ENCODE measurements around the gene DYNC1H1.
"Not testable (repeated sequence)": the region's sequence is repeated elsewhere in the genome, so short reads cannot be mapped to it uniquely, and the experiment has no call there.

The DYNC1H1 gene

DNA sequence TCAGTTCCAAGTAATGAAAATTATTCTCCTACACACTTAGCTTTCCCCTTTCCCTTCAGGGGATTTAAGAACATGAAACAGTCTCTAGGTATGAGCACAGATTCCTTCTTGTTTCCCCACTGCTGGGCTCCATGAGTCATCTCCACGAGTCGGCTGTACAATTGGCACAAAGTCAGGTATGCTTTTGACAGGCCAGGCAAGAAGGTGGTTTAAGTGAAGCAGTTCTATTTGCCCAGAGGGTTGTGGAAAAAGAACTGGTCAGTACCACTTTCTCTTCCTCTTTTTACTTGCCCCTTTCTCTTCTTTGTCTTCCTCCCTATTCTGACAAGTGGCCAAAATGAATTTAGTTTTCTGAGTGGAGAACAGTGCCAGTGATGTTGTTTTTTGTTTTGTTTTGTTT lies 16.3 kb downstream of the DYNC1H1 start:
- Mint-ChIP-seq H3K4me1 (ENCODE audit: low read depth) (peaks cover 9% of the 10 kb centered on the region), H3K4me3 (no peak overlapping the region), H3K9me3 (no peaks in the 10 kb centered on the region), H3K27ac (no peak overlapping the region), H3K27me3 (ENCODE audit: low read depth) (no peaks in the 10 kb centered on the region), H3K36me3 (ENCODE audit: low read depth) (peaks cover 49% of the 10 kb centered on the region)
- DNase-seq (ENCODE audit: low spot score) = no peak

DNA sequence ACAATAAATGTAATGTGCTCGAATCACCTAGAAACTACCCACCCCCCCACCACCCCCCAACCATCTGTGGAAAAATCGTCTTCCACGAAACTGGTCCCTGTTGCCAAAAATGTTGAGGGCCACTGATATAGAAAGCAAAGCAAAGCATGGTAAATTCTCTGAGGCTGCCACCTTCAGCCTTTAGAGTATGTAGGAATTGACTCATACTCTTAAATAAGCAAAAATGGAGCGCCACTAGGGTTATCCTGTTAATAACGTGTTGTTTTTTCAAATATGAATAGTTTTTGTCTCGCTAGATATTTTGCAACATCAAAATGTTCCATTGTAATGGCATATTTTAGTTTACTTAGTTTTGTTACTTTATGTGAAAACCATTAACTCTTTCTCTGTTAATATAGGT lies 18.2 kb downstream of the DYNC1H1 start:
- DNase-seq (ENCODE audit: low spot score) = no peak
- H3K9me3 Mint-ChIP-seq = no peaks in the 10 kb centered on the region

DNA sequence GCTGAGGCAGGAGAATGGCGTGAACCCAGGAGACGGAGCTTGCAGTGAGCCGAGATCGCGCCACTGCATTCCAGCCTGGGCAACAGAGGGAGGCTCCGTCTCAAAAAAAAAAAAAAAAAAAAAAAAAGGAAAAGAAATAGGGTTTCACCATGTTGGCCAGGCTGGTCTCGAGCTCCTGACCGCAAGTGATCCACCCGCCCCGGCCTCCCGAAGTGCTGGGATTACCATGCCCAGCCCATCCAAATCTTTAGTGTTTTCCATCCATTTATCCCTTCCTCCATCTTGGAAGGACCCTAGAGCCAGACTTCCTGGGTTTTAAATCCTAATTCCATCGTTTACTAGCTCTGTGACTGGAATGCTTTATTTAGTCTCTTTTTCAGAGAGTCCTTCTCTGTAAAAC lies 20.5 kb downstream of the DYNC1H1 start:
- peaks cover 17% of the 10 kb centered on the region for H3K4me1 Mint-ChIP-seq (ENCODE audit: low read depth)
- H3K4me3 Mint-ChIP-seq; H3K27ac Mint-ChIP-seq; H3K27me3 Mint-ChIP-seq (ENCODE audit: low read depth); H3K9me3 Mint-ChIP-seq; DNase-seq (ENCODE audit: low spot score): not testable (repeated sequence)
- peaks cover 68% of the 10 kb centered on the region for H3K36me3 Mint-ChIP-seq (ENCODE audit: low read depth)

More for the DNA sequence above, 18.2 kb downstream of the DYNC1H1 start:
- Mint-ChIP-seq H3K4me3 (no peak overlapping the region), H3K27me3 (ENCODE audit: low read depth) (no peaks in the 10 kb centered on the region), H3K36me3 (ENCODE audit: low read depth) (peaks cover 62% of the 10 kb centered on the region), H3K4me1 (ENCODE audit: low read depth) (peaks cover 10% of the 10 kb centered on the region), H3K27ac (no peak overlapping the region)

DNA sequence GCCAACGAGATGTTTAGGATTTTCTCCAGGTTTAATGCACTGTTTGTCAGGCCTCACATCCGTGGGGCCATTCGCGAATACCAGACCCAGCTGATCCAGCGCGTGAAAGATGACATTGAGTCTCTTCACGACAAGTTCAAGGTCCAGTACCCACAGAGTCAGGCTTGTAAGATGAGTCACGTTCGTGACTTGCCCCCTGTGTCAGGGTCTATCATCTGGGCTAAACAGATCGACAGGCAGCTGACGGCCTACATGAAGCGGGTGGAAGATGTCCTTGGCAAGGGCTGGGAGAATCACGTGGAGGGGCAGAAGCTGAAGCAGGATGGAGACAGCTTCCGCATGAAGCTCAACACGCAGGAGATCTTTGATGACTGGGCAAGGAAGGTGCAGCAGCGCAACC lies 21.6 kb downstream of the DYNC1H1 start:
- H3K27ac Mint-ChIP-seq = no peak overlapping the region
- H3K9me3 Mint-ChIP-seq = no peaks in the 10 kb centered on the region
- no peaks in the 10 kb centered on the region for H3K27me3 Mint-ChIP-seq (ENCODE audit: low read depth)
- peaks cover 67% of the 10 kb centered on the region for H3K36me3 Mint-ChIP-seq (ENCODE audit: low read depth)
- DNase-seq (ENCODE audit: low spot score) = no peak
- peaks cover 21% of the 10 kb centered on the region for H3K4me1 Mint-ChIP-seq (ENCODE audit: low read depth)
- no peak overlapping the region for H3K4me3 Mint-ChIP-seq

DNA sequence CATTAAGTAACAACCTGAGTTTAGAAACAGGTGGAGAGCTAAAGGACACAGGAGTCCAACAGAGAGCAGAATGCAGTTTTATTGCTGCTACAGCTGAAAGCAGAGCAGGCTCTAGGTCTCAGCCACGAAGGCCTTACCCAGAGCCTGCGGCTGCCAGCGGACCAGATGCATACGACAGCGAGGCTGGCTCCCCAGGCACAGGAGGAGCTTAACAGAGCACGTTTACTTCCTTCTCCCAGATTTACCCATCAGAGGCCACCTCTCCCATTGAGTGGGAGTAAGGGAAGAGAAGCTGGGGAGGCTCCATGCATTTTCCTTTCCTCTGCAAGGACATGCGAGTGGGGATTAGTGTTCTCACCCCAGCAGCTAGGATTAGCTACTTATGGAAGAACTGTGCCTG lies 22.6 kb downstream of the DYNC1H1 start:
- peaks cover 26% of the 10 kb centered on the region for H3K4me1 Mint-ChIP-seq (ENCODE audit: low read depth)
- peaks cover 70% of the 10 kb centered on the region for H3K36me3 Mint-ChIP-seq (ENCODE audit: low read depth)

DNA sequence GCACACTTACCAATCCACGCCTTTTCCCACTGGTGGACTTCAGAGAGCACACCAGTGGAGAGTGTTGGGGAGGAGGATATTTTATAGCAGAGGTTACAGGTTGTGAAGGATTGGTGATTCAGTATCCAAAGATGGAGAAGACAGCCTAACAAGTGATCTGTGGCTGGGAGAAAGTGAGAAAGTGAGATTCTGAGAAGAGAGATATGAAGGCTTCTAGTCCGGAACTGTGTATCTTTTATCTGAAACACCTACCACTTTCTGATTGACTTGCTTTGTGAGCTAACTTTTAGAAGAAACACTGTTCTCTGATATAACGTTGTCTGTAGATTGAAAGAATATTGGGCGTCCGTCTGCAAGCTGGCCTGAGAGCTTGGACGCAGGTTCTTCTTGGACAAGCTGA lies 24.0 kb downstream of the DYNC1H1 start:
- H3K36me3 Mint-ChIP-seq (ENCODE audit: low read depth) = peaks cover 74% of the 10 kb centered on the region
- H3K27ac Mint-ChIP-seq = no peak overlapping the region
- H3K4me1 Mint-ChIP-seq (ENCODE audit: low read depth) = peaks cover 23% of the 10 kb centered on the region
- DNase-seq (ENCODE audit: low spot score) = no peak
- peak overlapping the region; percentile 1 for H3K4me3 Mint-ChIP-seq
- H3K27me3 Mint-ChIP-seq (ENCODE audit: low read depth) = no peaks in the 10 kb centered on the region
- no peaks in the 10 kb centered on the region for H3K9me3 Mint-ChIP-seq

More for the DNA sequence above, 22.6 kb downstream of the DYNC1H1 start:
- Mint-ChIP-seq H3K27ac (no peak overlapping the region), H3K9me3 (no peaks in the 10 kb centered on the region), H3K4me3 (no peak overlapping the region), H3K27me3 (ENCODE audit: low read depth) (no peaks in the 10 kb centered on the region)
- DNase-seq (ENCODE audit: low spot score) = no peak

DNA sequence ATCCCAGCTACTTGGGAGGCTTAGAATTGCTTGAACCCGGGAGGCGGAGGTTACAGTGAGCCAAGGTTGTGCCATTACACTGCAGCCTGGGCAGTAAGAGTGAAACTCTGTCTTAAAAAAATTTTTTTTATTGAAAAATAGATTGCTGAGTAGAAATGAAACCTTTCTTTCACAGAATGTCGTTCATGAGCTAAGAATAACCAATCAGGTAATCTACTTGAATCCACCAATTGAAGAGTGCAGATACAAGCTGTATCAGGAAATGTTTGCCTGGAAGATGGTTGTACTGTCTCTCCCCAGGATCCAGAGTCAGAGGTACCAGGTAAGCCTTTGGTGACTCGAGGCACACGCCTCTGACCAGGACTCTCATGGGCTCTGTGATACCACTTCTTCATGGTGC lies 27.0 kb downstream of the DYNC1H1 start:
- no peak for DNase-seq (ENCODE audit: low spot score)
- Mint-ChIP-seq H3K36me3 (ENCODE audit: low read depth) (peaks cover 77% of the 10 kb centered on the region), H3K27me3 (ENCODE audit: low read depth) (no peaks in the 10 kb centered on the region), H3K4me1 (ENCODE audit: low read depth) (peaks cover 22% of the 10 kb centered on the region), H3K27ac (peak overlapping the region; percentile 24), H3K4me3 (no peak overlapping the region), H3K9me3 (no peaks in the 10 kb centered on the region)

DNA sequence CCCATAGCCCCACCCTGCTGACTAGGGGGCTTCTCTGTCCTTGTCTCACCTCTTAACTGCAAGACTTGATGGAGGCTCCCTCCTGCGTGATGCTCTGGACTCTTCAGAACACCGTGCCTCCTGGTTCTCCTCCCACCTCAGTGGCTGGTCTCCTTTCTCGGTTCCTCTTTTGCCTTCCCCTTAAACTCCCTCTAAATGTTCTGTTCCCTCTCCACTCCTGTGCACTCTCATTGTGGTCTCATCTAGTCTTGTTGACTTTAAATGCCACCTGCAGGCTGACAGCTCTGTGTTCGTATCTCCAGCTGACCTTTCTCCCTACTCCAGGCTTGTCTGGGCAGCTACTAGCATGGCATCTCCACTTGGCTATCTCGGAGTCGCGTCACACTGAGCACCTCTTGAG lies 28.3 kb downstream of the DYNC1H1 start:
- no peak overlapping the region for H3K4me3 Mint-ChIP-seq
- no peaks in the 10 kb centered on the region for H3K9me3 Mint-ChIP-seq
- no peak for DNase-seq (ENCODE audit: low spot score)
- no peak overlapping the region for H3K27ac Mint-ChIP-seq
- H3K36me3 Mint-ChIP-seq (ENCODE audit: low read depth) = peaks cover 75% of the 10 kb centered on the region
- no peaks in the 10 kb centered on the region for H3K27me3 Mint-ChIP-seq (ENCODE audit: low read depth)
- H3K4me1 Mint-ChIP-seq (ENCODE audit: low read depth) = peaks cover 22% of the 10 kb centered on the region

DNA sequence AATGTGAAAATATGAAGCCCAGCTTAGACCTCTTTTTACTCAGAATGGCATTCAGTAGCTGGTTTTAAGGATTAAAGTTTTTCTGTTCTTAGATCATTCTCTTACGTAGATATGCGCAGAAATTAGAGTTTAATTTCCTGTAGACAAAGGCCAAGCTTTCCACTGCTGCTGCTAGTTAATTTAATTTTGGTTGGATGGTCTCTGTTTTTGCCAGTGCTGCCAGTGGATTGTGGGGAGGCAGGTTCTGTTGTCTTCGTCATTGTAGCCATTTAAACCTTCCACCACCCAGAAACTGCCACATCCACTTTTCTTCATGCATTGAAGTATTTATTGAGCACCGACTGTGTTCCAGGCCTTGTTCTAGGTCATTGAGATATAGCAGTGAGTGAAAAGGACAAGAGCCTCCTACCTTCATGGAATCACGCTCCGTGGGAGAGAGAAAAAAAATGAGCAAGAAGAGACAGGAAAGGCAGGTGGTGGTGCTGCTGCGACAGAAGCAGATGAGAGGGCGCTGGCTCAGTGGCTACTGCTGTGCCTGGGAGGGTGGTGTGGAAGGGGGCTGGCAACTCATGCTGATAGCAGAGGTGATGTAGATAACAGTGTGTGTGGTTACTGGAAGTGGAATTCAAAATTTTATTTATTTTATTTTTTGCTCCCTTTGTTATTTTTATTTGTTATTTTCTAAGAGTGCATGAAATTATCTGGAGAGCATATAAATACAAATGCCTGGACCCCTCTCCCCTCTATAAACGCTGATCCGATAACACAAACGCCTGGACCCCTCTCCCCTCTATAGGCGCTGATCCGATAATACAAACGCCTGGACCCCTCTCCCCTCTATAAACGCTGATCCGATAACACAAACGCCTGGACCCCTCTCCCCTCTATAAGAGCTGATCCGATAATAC lies 33.3 kb downstream of the DYNC1H1 start:
- Mint-ChIP-seq H3K27ac (no peak overlapping the region), H3K4me1 (ENCODE audit: low read depth) (peaks cover 2% of the 10 kb centered on the region), H3K4me3 (no peak overlapping the region), H3K36me3 (ENCODE audit: low read depth) (peaks cover 66% of the 10 kb centered on the region), H3K27me3 (ENCODE audit: low read depth) (no peaks in the 10 kb centered on the region), H3K9me3 (no peaks in the 10 kb centered on the region)
- DNase-seq (ENCODE audit: low spot score) = no peak

DNA sequence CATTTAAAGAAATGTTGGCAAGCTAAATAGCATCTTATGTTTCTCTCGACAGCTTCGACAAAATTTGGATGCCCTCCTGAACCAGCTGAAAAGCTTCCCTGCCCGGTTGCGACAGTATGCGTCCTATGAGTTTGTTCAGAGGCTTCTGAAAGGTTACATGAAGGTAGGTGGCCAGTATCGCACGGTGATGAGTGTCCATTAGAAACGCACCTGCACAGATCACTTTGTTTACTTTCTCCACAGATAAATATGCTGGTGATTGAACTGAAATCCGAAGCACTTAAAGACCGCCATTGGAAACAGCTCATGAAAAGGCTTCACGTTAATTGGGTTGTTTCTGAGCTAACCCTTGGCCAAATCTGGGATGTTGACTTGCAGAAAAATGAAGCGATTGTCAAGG lies 36.5 kb downstream of the DYNC1H1 start:
- peaks cover 64% of the 10 kb centered on the region for H3K36me3 Mint-ChIP-seq (ENCODE audit: low read depth)
- H3K4me3 Mint-ChIP-seq = no peak overlapping the region
- no peaks in the 10 kb centered on the region for H3K9me3 Mint-ChIP-seq
- DNase-seq (ENCODE audit: low spot score) = no peak
- H3K27ac Mint-ChIP-seq = no peak overlapping the region
- no peaks in the 10 kb centered on the region for H3K4me1 Mint-ChIP-seq (ENCODE audit: low read depth)
- no peaks in the 10 kb centered on the region for H3K27me3 Mint-ChIP-seq (ENCODE audit: low read depth)

DNA sequence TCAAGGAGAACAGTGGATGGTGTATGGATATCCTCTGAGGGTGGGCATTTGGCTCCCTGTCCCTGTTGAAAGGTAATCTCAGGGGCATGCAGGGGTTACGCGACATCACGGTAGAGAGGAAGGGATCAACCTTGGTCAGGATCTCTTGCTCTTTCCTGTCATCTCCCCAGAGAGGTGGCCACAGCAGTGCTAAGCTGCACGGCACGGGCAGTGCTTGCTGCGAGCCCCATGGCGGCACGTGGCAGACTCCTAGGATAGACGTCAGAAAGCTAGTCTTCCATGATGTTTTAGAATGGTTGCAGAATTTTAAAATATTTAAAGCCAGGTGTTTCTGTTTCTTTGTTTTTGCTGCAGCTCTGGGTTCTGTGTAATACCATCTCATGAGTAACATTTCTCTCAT lies 41.0 kb downstream of the DYNC1H1 start:
- no peaks in the 10 kb centered on the region for H3K27me3 Mint-ChIP-seq (ENCODE audit: low read depth)
- DNase-seq (ENCODE audit: low spot score) = no peak
- no peak overlapping the region for H3K27ac Mint-ChIP-seq
- no peaks in the 10 kb centered on the region for H3K4me1 Mint-ChIP-seq (ENCODE audit: low read depth)
- no peak overlapping the region for H3K4me3 Mint-ChIP-seq
- peaks cover 77% of the 10 kb centered on the region for H3K36me3 Mint-ChIP-seq (ENCODE audit: low read depth)
- no peaks in the 10 kb centered on the region for H3K9me3 Mint-ChIP-seq

DNA sequence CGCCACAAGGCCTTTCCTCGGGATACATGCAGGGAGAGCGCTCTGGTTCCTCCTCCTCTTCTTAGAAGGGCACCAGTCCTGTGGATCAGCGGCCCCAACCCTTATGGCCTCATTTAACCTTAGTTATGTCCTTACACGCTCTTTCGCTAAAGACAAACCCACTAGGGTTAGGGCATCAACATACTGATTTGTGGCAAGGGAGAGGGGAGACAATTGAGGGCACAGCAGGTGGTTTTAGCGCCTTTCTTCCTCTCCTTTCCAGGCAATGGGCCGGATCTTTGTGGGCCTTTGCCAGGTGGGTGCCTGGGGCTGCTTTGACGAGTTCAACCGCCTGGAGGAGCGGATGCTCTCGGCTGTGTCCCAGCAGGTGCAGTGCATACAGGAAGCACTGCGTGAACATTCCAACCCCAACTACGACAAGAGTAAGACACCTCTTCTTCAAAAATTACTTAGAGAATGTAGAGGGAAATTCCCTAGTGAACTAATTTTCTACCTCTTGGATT lies 43.6 kb downstream of the DYNC1H1 start:
- DNase-seq (ENCODE audit: low spot score) = no peak
- no peak overlapping the region for H3K4me3 Mint-ChIP-seq
- H3K9me3 Mint-ChIP-seq = no peaks in the 10 kb centered on the region
- H3K27ac Mint-ChIP-seq = no peak overlapping the region
- H3K36me3 Mint-ChIP-seq (ENCODE audit: low read depth) = peaks cover 80% of the 10 kb centered on the region
- H3K4me1 Mint-ChIP-seq (ENCODE audit: low read depth) = no peaks in the 10 kb centered on the region
- no peaks in the 10 kb centered on the region for H3K27me3 Mint-ChIP-seq (ENCODE audit: low read depth)

DNA sequence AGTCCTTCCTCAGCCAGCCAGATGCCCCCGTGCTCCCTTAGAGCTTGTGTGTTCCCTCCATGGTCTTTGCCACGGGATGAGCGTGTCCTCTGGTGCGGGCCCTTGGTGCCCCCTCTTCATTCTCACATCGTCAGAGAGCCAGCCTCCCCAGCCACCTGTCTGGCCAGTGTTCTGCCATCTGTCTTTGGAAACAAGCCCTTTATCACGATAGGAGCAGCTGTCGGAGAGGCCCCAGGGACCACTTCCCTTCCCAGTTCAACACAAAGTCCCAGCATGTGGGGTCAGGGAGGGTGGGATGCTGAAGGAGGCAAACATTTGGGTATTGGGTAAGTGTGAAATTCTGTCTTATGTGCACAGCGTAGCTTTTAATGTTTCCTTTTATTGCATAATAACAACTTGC lies 44.5 kb downstream of the DYNC1H1 start:
- no peak for DNase-seq (ENCODE audit: low spot score)
- Mint-ChIP-seq H3K4me3 (no peak overlapping the region), H3K27ac (no peak overlapping the region), H3K4me1 (ENCODE audit: low read depth) (no peaks in the 10 kb centered on the region), H3K9me3 (no peaks in the 10 kb centered on the region), H3K27me3 (ENCODE audit: low read depth) (no peaks in the 10 kb centered on the region), H3K36me3 (ENCODE audit: low read depth) (peaks cover 84% of the 10 kb centered on the region)

DNA sequence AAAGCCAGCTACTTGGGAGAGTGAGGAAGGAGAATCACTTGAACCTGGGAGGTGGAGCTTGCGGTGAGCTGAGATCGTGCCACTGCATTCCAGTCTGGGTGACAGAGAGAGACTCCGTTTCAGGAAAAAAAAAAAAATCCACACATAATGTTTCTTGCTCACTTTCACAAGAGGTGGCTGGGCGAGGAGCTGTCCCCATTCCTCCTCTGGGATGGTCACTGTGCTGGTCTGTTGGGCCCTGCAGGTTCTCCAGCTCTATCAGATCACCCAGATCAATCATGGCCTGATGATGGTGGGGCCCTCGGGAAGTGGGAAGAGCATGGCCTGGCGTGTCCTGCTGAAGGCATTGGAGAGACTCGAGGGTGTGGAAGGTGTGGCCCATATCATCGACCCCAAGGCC lies 47.3 kb downstream of the DYNC1H1 start:
- Mint-ChIP-seq H3K27me3 (ENCODE audit: low read depth) (no peaks in the 10 kb centered on the region), H3K36me3 (ENCODE audit: low read depth) (peaks cover 87% of the 10 kb centered on the region), H3K9me3 (no peaks in the 10 kb centered on the region), H3K4me1 (ENCODE audit: low read depth) (no peaks in the 10 kb centered on the region), H3K27ac (no peak overlapping the region), H3K4me3 (no peak overlapping the region)
- no peak for DNase-seq (ENCODE audit: low spot score)

DNA sequence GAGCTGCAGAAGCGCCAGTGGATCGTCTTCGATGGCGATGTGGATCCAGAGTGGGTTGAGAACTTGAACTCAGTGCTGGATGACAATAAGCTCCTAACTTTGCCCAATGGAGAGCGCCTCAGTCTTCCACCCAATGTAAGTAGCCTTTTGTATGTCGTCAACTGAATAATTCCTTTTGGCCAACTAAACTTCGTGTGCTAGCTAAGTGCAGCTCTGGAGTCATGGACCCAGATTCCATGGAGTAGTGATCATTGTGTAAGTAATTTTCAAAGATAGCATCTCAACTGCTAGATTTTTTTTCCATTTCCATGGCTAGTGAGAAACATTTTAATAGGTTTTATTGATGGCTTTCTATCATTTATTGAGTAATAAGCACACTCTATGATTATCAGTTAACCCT lies 48.0 kb downstream of the DYNC1H1 start:
- Mint-ChIP-seq H3K4me1 (ENCODE audit: low read depth) (no peaks in the 10 kb centered on the region), H3K4me3 (no peak overlapping the region), H3K36me3 (ENCODE audit: low read depth) (peaks cover 90% of the 10 kb centered on the region), H3K27me3 (ENCODE audit: low read depth) (no peaks in the 10 kb centered on the region), H3K27ac (no peak overlapping the region), H3K9me3 (no peaks in the 10 kb centered on the region)
- no peak for DNase-seq (ENCODE audit: low spot score)

Data from T-helper 2 cell treated with Interferon-gamma antibody and Interleukin-4, amounts not matched to agents 5 μg/mL and 100 μg/mL, for 36 hours (primary cell).